Neural crest cell (in vitro differentiated cells): ENCODE results near the gene LUC7L. TPM values are rescaled to one million over a fixed set of nuclear protein-coding genes. Genes with fewer than 3 reads are reported as not detected.

Source experiments
- DNase-seq: peaks from one replicate; pipeline ENCODE4 v3.0.0; 2021; ENCODE audit warnings: low read depth, mixed read lengths, low spot score
- H3K27ac Mint-ChIP-seq: one replicate; pipeline ENCODE4 v1.8.0; 2021; ENCODE audit warnings: mild to moderate bottlenecking, mixed read lengths; ENCODE audit not compliant: unreplicated experiment
- H3K27me3 Mint-ChIP-seq: 2 replicates; pipeline ENCODE4 v1.8.0; 2021; ENCODE audit warnings: low read depth, mild to moderate bottlenecking, mixed read lengths
- H3K36me3 Mint-ChIP-seq: 2 replicates; pipeline ENCODE4 v1.8.0; 2021; ENCODE audit warnings: low read depth, mild to moderate bottlenecking, mixed read lengths
- H3K4me1 Mint-ChIP-seq: 2 replicates; pipeline ENCODE4 v1.8.0; 2021; ENCODE audit warnings: mixed read lengths
- H3K4me3 Mint-ChIP-seq: one replicate; pipeline ENCODE4 v1.8.0; 2021; ENCODE audit warnings: mild to moderate bottlenecking, mixed read lengths
- H3K9me3 Mint-ChIP-seq: 2 replicates; pipeline ENCODE4 v1.8.0; 2021; ENCODE audit warnings: mixed read lengths
- total RNA-seq: library from RNA; stranded (reverse); gene quantifications from 2 replicates; pipeline ENCODE4 v1.2.1, GENCODE V29; 2021
- TF ChIP-seq, protein P1 (sequence below): fragments of 200-600 bp; sonication (generic); conservative IDR thresholded peaks from 2 replicates; pipeline ENCODE4 v1.5.0; 2021; ENCODE audit warnings: antibody characterized with exemption, mild to moderate bottlenecking

Gene LUC7L
- total RNA-seq, 1 donor from 2014 or later = 177 TPM

GRCh38 chr16:253833-254232, 24.6 kb upstream of the LUC7L start:
- no peak overlapping the region for H3K27ac Mint-ChIP-seq
- TF ChIP-seq, protein P1, sequence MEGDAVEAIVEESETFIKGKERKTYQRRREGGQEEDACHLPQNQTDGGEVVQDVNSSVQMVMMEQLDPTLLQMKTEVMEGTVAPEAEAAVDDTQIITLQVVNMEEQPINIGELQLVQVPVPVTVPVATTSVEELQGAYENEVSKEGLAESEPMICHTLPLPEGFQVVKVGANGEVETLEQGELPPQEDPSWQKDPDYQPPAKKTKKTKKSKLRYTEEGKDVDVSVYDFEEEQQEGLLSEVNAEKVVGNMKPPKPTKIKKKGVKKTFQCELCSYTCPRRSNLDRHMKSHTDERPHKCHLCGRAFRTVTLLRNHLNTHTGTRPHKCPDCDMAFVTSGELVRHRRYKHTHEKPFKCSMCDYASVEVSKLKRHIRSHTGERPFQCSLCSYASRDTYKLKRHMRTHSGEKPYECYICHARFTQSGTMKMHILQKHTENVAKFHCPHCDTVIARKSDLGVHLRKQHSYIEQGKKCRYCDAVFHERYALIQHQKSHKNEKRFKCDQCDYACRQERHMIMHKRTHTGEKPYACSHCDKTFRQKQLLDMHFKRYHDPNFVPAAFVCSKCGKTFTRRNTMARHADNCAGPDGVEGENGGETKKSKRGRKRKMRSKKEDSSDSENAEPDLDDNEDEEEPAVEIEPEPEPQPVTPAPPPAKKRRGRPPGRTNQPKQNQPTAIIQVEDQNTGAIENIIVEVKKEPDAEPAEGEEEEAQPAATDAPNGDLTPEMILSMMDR = no peak
- no peak overlapping the region for H3K4me3 Mint-ChIP-seq
- H3K27me3 Mint-ChIP-seq = no peaks in the 10 kb centered on the region
- peaks cover 9% of the 10 kb centered on the region for H3K36me3 Mint-ChIP-seq
- DNase-seq = no peak
- no peaks in the 10 kb centered on the region for H3K4me1 Mint-ChIP-seq
- no peaks in the 10 kb centered on the region for H3K9me3 Mint-ChIP-seq

- Mint-ChIP-seq H3K27me3 (no peaks in the 10 kb centered on the region), H3K4me1 (peaks cover 3% of the 10 kb centered on the region), H3K27ac (peak overlapping the region; percentile 35), H3K9me3 (no peaks in the 10 kb centered on the region), H3K4me3 (no peak overlapping the region), H3K36me3 (peaks cover 9% of the 10 kb centered on the region)
- no peak for DNase-seq
- TF ChIP-seq, protein P1 = no peak
Observed at GRCh38 chr16:252366-253337, 23.4 kb upstream of the LUC7L start.

- TF ChIP-seq, protein P1 = no peak
- H3K27me3 Mint-ChIP-seq = no peaks in the 10 kb centered on the region
- H3K36me3 Mint-ChIP-seq = peaks cover 3% of the 10 kb centered on the region
- no peaks in the 10 kb centered on the region for H3K9me3 Mint-ChIP-seq
- H3K27ac Mint-ChIP-seq = no peak overlapping the region
- H3K4me3 Mint-ChIP-seq = no peak overlapping the region
- DNase-seq = no peak
- H3K4me1 Mint-ChIP-seq = peaks cover 3% of the 10 kb centered on the region
Observed at GRCh38 chr16:249431-249830, 20.2 kb upstream of the LUC7L start.

GRCh38 chr16:247027-247426, 17.8 kb upstream of the LUC7L start:
- H3K9me3 Mint-ChIP-seq = no peaks in the 10 kb centered on the region
- DNase-seq = no peak
- H3K27ac Mint-ChIP-seq = no peak overlapping the region
- TF ChIP-seq, protein P1 = no peak
- no peak overlapping the region for H3K4me3 Mint-ChIP-seq
- H3K4me1 Mint-ChIP-seq = peaks cover 3% of the 10 kb centered on the region
- H3K27me3 Mint-ChIP-seq = no peaks in the 10 kb centered on the region
- peaks cover 3% of the 10 kb centered on the region for H3K36me3 Mint-ChIP-seq

DNA sequence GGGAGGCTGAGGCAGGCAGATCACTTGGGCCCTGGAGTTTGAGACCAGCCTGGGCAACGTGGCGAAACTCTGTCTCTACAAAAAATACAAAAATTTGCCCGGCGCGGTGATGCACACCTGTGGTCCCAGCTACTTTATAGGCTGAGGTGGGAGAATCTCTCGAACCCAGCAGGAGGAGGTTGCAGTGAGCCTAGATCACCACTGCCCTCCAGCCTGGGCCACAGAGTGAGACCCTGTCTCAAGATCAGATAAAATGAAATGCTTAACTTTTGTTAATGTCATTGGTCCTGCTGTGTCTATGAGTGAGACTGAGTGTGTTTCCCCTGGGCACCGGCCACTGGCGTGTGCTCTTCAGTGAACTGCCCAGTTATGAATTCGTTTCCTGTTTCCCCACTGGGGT, 15.9 kb upstream of the LUC7L start:
- TF ChIP-seq, protein P1 = no peak
- Mint-ChIP-seq H3K9me3 (no peaks in the 10 kb centered on the region), H3K36me3 (no peaks in the 10 kb centered on the region), H3K27me3 (no peaks in the 10 kb centered on the region), H3K27ac (peak overlapping the region; percentile 35), H3K4me1 (peaks cover 5% of the 10 kb centered on the region), H3K4me3 (no peak overlapping the region)
- no peak for DNase-seq
